HCT116 (cell line): ENCODE measurements around the gene STARD8. TPM values are rescaled to one million over a fixed set of nuclear protein-coding genes. Genes with fewer than 3 reads are reported as not detected.
A peak's percentile ranks its signal among the peaks of the same experiment; 100 is the strongest.

Source experiments
- ATAC-seq: fragments of 200-7000 bp; cut with Tn5 transposase; 2 replicates; pipeline ENCODE4 v1.9.1; 2020; ENCODE audit warnings: mild to moderate bottlenecking, moderate library complexity
- BruUV-seq: library from RNA; stranded (reverse); fragments of 400-500 nt; replicated peaks from 2 replicates; lab custom pipeline; 2021; lab: Mats Ljungman, UMichigan
- CTCF ChIA-PET: fragments of 300-600 bp; sonication (Branson Sonifier 250); formaldehyde crosslinking; loops from one replicate; lab custom pipeline; 2021; ENCODE audit warnings: antibody characterized with exemption; lab: Charles Lee
- POLR2A ChIA-PET: fragments of 300-600, 350-600 bp; sonication (Branson Sonifier 250); formaldehyde crosslinking; loops from one replicate; lab custom pipeline; 2021; ENCODE audit warnings: antibody characterized with exemption; lab: Charles Lee
- RAD21 ChIA-PET, 2 experiments: fragments of 300-600 bp; sonication (Branson Sonifier 250); formaldehyde crosslinking; loops; one replicate each; lab custom pipeline; 2023; ENCODE audit warnings: low total read pairs in 2 of 2; ENCODE audit not compliant: uncharacterized antibody in 2 of 2, unreplicated experiment in 2 of 2, low non-redundant PET in 1 of 2; lab: Charles Lee
- DNase-seq: peaks from one replicate; pipeline ENCODE4 v3.0.0-alpha.2; 2010; ENCODE audit warnings: low read depth, low spot score
- H2AFZ ChIP-seq: fragments of 200-600 bp; shearing (Covaris generic), sonication (generic); 2 replicates; pipeline ENCODE4 v1.6.1; 2017; ENCODE audit warnings: low read depth, mixed run types, mixed read lengths, antibody characterized with exemption, low read length; ENCODE audit not compliant: poor library complexity, severe bottlenecking
- H3K27ac ChIP-seq: 2 replicates; pipeline ENCODE4 v1.5.1; 2012; ENCODE audit warnings: low read depth, low read length
- H3K27me3 ChIP-seq: fragments of 200-600 bp; sonication (generic); 2 replicates; pipeline ENCODE4 v1.6.1; 2016; ENCODE audit warnings: mixed run types, low read length, mixed read lengths; ENCODE audit not compliant: insufficient read depth
- H3K36me3 ChIP-seq, 2 experiments: fragments of 200-500 bp in 1 of 2; fragments of 200-600 bp in 1 of 2; sonication (Bioruptor generic) in 1 of 2; sonication (generic) in 1 of 2; 2 replicates each; pipeline versions ENCODE4 v1.5.1 to v1.6.1; 2014 to 2016; ENCODE audit warnings: low read length in 2 of 2, inconsistent platforms in 1 of 2, mixed read lengths in 1 of 2, mixed run types in 1 of 2; ENCODE audit not compliant: insufficient read depth in 2 of 2, control insufficient read depth in 1 of 2
- H3K4me1 ChIP-seq, 2 experiments: fragments of 200-600 bp in 1 of 2; sonication (generic) in 1 of 2; 2 replicates each; pipeline versions ENCODE4 v1.5.1 to v1.6.1; 2012 to 2017; ENCODE audit warnings: low read length in 2 of 2, inconsistent platforms in 1 of 2, mild to moderate bottlenecking in 1 of 2, mixed read lengths in 1 of 2, mixed run types in 1 of 2, moderate library complexity in 1 of 2; ENCODE audit not compliant: insufficient read depth in 2 of 2, control insufficient read depth in 1 of 2
- H3K4me2 ChIP-seq: fragments of 200-600 bp; sonication (generic); 2 replicates; pipeline ENCODE4 v1.6.1; 2017; ENCODE audit warnings: mixed run types, low read length, mixed read lengths
- H3K4me3 ChIP-seq, 2 experiments: fragments of 200-600 bp in 1 of 2; sonication (generic) in 1 of 2; replicated peaks in 1 of 2; 2 replicates each; pipeline ENCODE4 v1.5.1; 2011 to 2016; ENCODE audit warnings: low read length in 2 of 2, control low read depth in 1 of 2, low read depth in 1 of 2, mild to moderate bottlenecking in 1 of 2, mixed read lengths in 1 of 2, mixed run types in 1 of 2
- H3K79me2 ChIP-seq: fragments of 200-600 bp; sonication (generic); 2 replicates; pipeline ENCODE4 v1.6.1; 2017; ENCODE audit warnings: mild to moderate bottlenecking, mixed run types, low read length, moderate library complexity, mixed read lengths; ENCODE audit not compliant: insufficient read depth
- H3K9ac ChIP-seq: fragments of 200-600 bp; sonication (generic); 2 replicates; pipeline ENCODE4 v1.6.1; 2016; ENCODE audit warnings: low read length, mixed read lengths
- H3K9me2 ChIP-seq: fragments of 200-600 bp; sonication (generic), shearing (Covaris generic); 2 replicates; pipeline ENCODE4 v1.6.1; 2017; ENCODE audit warnings: mixed run types, mild to moderate bottlenecking, moderate library complexity; ENCODE audit not compliant: insufficient read depth
- H3K9me3 ChIP-seq, 2 experiments: fragments of 200-500 bp in 1 of 2; fragments of 200-600 bp in 1 of 2; sonication (Bioruptor generic) in 1 of 2; sonication (generic) in 1 of 2; 2 replicates each; pipeline ENCODE4 v1.6.1; 2014 to 2017; ENCODE audit warnings: low read length in 2 of 2, mixed read lengths in 2 of 2, inconsistent platforms in 1 of 2, low read depth in 1 of 2, mild to moderate bottlenecking in 1 of 2, mixed run types in 1 of 2, moderate library complexity in 1 of 2; ENCODE audit not compliant: control insufficient read depth in 1 of 2, insufficient read depth in 1 of 2
- H4K20me1 ChIP-seq: fragments of 200-600 bp; sonication (generic), shearing (Covaris generic); 2 replicates; pipeline ENCODE4 v1.6.1; 2017; ENCODE audit warnings: mixed run types, mild to moderate bottlenecking, moderate library complexity; ENCODE audit not compliant: insufficient read depth
- CBX3 ChIP-seq: IDR thresholded peaks from 2 replicates; pipeline ENCODE4 v1.6.1; 2012; ENCODE audit warnings: low read depth
- CEBPB ChIP-seq: IDR thresholded peaks from 2 replicates; pipeline ENCODE4 v1.6.1; 2012; ENCODE audit warnings: low read depth
- EGR1 ChIP-seq: IDR thresholded peaks from 2 replicates; pipeline ENCODE4 v1.6.1; 2012; ENCODE audit warnings: low read depth
- EZH2 ChIP-seq: fragments of 200-600 bp; sonication (generic); IDR thresholded peaks from 2 replicates; pipeline ENCODE4 v1.6.1; 2017; ENCODE audit warnings: antibody characterized with exemption, mixed run types
- EZH2phosphoT487 ChIP-seq: fragments of 200-600 bp; IDR thresholded peaks from 2 replicates; pipeline ENCODE4 v1.6.1; 2018; ENCODE audit warnings: antibody characterized with exemption, borderline replicate concordance
- JUND ChIP-seq: IDR thresholded peaks from 2 replicates; pipeline ENCODE4 v1.6.1; 2012
- POLR2A ChIP-seq: IDR thresholded peaks from 2 replicates; pipeline ENCODE4 v1.7.0; 2011; ENCODE audit warnings: borderline replicate concordance; ENCODE audit not compliant: insufficient read depth, insufficient read length; ENCODE audit errors: extremely low read depth
- RAD21 ChIP-seq: IDR thresholded peaks from 2 replicates; pipeline ENCODE4 v1.6.1; 2012; ENCODE audit warnings: low read depth, mild to moderate bottlenecking
- SIN3A ChIP-seq: IDR thresholded peaks from 2 replicates; pipeline ENCODE4 v1.6.1; 2012; ENCODE audit warnings: low read depth
- SP1 ChIP-seq: IDR thresholded peaks from 2 replicates; pipeline ENCODE4 v1.6.1; 2012; ENCODE audit warnings: low read depth
- SRF ChIP-seq: IDR thresholded peaks from 2 replicates; pipeline ENCODE4 v1.6.1; 2012; ENCODE audit warnings: low read depth
- TCF7L2 ChIP-seq: IDR thresholded peaks from 2 replicates; pipeline ENCODE4 v1.7.0; 2011; ENCODE audit warnings: borderline replicate concordance, inconsistent platforms; ENCODE audit not compliant: insufficient read depth, insufficient read length; ENCODE audit errors: extremely low read depth
- YY1 ChIP-seq: IDR thresholded peaks from 2 replicates; pipeline ENCODE4 v1.6.1; 2011; ENCODE audit warnings: low read length, low read depth, moderate library complexity, mild to moderate bottlenecking; ENCODE audit not compliant: insufficient replicate concordance; ENCODE audit errors: extremely low read depth
- ZFX ChIP-seq: fragments of 450-650 bp; IDR thresholded peaks from 2 replicates; pipeline ENCODE4 v1.6.1; 2017
- intact Hi-C: fragments of 100-400 bp; cut with micrococcal nuclease; formaldehyde crosslinking; loops from 2 replicates; pipeline ENCODE4 v1.10.0; 2022
- total RNA-seq: library from RNA; stranded (reverse); gene quantifications from one replicate; pipeline ENCODE4 v1.2.1, GENCODE V29; 2021; ENCODE audit not compliant: unreplicated experiment
- TF ChIP-seq, protein P1 (sequence below): IDR thresholded peaks from 2 replicates; pipeline ENCODE4 v1.6.1; 2012
- TF ChIP-seq, protein P2 (sequence below), 3 experiments: fragments of 200-600 bp in 1 of 3; sonication (generic) in 1 of 3; IDR thresholded peaks in 2 of 3; conservative IDR thresholded peaks in 1 of 3; 2 replicates each; pipeline ENCODE4 v1.5.1; 2012 to 2017; ENCODE audit warnings: low read depth in 2 of 3, low read length in 2 of 3, antibody characterized with exemption in 1 of 3, borderline replicate concordance in 1 of 3, control low read depth in 1 of 3, mild to moderate bottlenecking in 1 of 3, mixed read lengths in 1 of 3, mixed run types in 1 of 3, moderate library complexity in 1 of 3; ENCODE audit not compliant: insufficient read depth in 1 of 3
- TF ChIP-seq, protein P3 (sequence below): IDR thresholded peaks from 2 replicates; pipeline ENCODE4 v1.6.1; 2011; ENCODE audit warnings: mild to moderate bottlenecking, low read length, moderate library complexity; ENCODE audit not compliant: insufficient replicate concordance; ENCODE audit errors: extremely low read depth
- TF ChIP-seq, protein P4 (sequence below): IDR thresholded peaks from 2 replicates; pipeline ENCODE4 v1.6.1; 2012

Gene STARD8
- total RNA-seq, 1 experiment from 2014 or later, result 5.4 TPM

DNA sequence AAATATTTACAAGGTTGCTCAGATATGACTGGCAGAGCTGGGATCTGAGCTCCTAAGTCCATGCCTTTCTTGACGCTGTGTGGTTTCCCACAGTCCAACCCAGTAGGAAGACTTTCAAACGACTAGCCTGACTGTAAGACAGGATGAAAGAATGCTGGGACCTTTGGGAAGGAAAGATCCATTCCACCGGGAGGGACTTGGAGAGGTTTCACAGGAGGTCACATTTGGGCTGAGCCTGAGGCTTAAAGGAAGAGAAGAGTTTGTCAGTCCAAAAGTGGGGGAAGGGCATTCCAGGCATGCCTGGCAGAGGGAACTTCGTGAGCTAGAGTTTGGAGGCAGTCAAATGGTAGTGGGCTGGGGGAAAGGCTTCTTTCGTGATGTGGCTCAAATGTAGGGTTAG, 1.5 kb downstream of the STARD8 start:
- DNase-seq (no peak), ATAC-seq (no peak)
- Histone ChIP-seq H3K4me1 (peaks cover 7 to 25% of the 10 kb centered on the region in 2 experiments), H3K36me3 (no peaks in the 10 kb centered on the region), H3K27me3 (no peaks in the 10 kb centered on the region), H3K9me3 (no peaks in the 10 kb centered on the region), H3K4me2 (peak overlapping the region; percentile 77), H4K20me1 (no peaks in the 10 kb centered on the region), H3K27ac (no peak overlapping the region), H3K9ac (no peak overlapping the region), H3K4me3 (peak overlapping the region in 1 of 2 experiments; percentile 33; a peak in 1 of 4 replicates), H3K79me2 (no peaks in the 10 kb centered on the region), H3K9me2 (no peaks in the 10 kb centered on the region), H2AFZ (no peak overlapping the region)
- ChIA-PET RAD21 (no interaction called here), CTCF (no interaction called here), POLR2A (no interaction called here)
- intact Hi-C loops, result no loop called here
- no TSS peak for BruUV-seq
- TF ChIP-seq JUND (no peak), POLR2A (no peak), EZH2phosphoT487 (no peak), SRF (no peak), TCF7L2 (no peak), ZFX (no peak), CBX3 (no peak), CEBPB (no peak), SIN3A (no peak), EZH2 (no peak), EGR1 (no peak), RAD21 (no peak), YY1 (no peak), SP1 (no peak)
- TF ChIP-seq, protein P1, sequence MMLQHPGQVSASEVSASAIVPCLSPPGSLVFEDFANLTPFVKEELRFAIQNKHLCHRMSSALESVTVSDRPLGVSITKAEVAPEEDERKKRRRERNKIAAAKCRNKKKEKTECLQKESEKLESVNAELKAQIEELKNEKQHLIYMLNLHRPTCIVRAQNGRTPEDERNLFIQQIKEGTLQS, result no peak
- TF ChIP-seq, protein P2, sequence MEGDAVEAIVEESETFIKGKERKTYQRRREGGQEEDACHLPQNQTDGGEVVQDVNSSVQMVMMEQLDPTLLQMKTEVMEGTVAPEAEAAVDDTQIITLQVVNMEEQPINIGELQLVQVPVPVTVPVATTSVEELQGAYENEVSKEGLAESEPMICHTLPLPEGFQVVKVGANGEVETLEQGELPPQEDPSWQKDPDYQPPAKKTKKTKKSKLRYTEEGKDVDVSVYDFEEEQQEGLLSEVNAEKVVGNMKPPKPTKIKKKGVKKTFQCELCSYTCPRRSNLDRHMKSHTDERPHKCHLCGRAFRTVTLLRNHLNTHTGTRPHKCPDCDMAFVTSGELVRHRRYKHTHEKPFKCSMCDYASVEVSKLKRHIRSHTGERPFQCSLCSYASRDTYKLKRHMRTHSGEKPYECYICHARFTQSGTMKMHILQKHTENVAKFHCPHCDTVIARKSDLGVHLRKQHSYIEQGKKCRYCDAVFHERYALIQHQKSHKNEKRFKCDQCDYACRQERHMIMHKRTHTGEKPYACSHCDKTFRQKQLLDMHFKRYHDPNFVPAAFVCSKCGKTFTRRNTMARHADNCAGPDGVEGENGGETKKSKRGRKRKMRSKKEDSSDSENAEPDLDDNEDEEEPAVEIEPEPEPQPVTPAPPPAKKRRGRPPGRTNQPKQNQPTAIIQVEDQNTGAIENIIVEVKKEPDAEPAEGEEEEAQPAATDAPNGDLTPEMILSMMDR (IDR thresholded peaks at IDR 0.05 in 2 of 3, conservative IDR thresholded peaks at IDR 0.05 in 1 of 3; ENCODE audit: borderline replicate concordance in 1 of 3, insufficient read depth in 1 of 3, low read depth in 2 of 3, low read length in 2 of 3), result no peak
- TF ChIP-seq, protein P3, sequence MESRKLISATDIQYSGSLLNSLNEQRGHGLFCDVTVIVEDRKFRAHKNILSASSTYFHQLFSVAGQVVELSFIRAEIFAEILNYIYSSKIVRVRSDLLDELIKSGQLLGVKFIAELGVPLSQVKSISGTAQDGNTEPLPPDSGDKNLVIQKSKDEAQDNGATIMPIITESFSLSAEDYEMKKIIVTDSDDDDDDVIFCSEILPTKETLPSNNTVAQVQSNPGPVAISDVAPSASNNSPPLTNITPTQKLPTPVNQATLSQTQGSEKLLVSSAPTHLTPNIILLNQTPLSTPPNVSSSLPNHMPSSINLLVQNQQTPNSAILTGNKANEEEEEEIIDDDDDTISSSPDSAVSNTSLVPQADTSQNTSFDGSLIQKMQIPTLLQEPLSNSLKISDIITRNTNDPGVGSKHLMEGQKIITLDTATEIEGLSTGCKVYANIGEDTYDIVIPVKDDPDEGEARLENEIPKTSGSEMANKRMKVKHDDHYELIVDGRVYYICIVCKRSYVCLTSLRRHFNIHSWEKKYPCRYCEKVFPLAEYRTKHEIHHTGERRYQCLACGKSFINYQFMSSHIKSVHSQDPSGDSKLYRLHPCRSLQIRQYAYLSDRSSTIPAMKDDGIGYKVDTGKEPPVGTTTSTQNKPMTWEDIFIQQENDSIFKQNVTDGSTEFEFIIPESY, result no peak
- TF ChIP-seq, protein P4, sequence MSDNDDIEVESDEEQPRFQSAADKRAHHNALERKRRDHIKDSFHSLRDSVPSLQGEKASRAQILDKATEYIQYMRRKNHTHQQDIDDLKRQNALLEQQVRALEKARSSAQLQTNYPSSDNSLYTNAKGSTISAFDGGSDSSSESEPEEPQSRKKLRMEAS, result no peak
